PFSK-1 (cell line): ENCODE data around the gene CATSPERE.

Experiments
- POLR2AphosphoS5 ChIP-seq: IDR thresholded peaks from 2 replicates; pipeline ENCODE4 v1.6.1; 2012; ENCODE audit warnings: low read depth, mild to moderate bottlenecking, control low read depth, low read length, moderate library complexity
- REST ChIP-seq, 2 experiments: IDR thresholded peaks; 2 replicates each; pipeline versions ENCODE4 v1.6.1 to v1.8.0; 2011 to 2012; ENCODE audit warnings: low read depth in 2 of 2, low read length in 2 of 2, control low read depth in 1 of 2, inconsistent platforms in 1 of 2, mild to moderate bottlenecking in 1 of 2, moderate library complexity in 1 of 2; ENCODE audit not compliant: insufficient read depth in 1 of 2
- SIN3A ChIP-seq: IDR thresholded peaks from 2 replicates; pipeline ENCODE4 v1.6.1; 2012; ENCODE audit warnings: mild to moderate bottlenecking, low read length, moderate library complexity, borderline replicate concordance; ENCODE audit not compliant: insufficient read depth
- TAF1 ChIP-seq: IDR thresholded peaks from 2 replicates; pipeline ENCODE4 v1.6.1; 2012; ENCODE audit warnings: low read length, control low read depth, borderline replicate concordance; ENCODE audit not compliant: insufficient read depth

GRCh38 chr1:244601336-244601735, 140.3 kb downstream of the CATSPERE start:
- TF ChIP-seq POLR2AphosphoS5 (no peak), TAF1 (no peak), SIN3A (no peak), REST (IDR thresholded peaks at IDR 0.05; ENCODE audit: insufficient read depth in 1 of 2, low read depth in 2 of 2, low read length in 2 of 2) (no peak)
